Keratinocyte (primary cell): ENCODE measurements around the gene MN1. TPM values are rescaled to one million over a fixed set of nuclear protein-coding genes. Genes with fewer than 3 reads are reported as not detected.

ENCODE experiments used
- DNase-seq: peaks from one replicate; pipeline ENCODE4 v3.0.0-alpha.2; 2011; ENCODE audit warnings: low read depth, missing footprints, low spot score
- FAIRE-seq: peaks from 2 replicates; lab custom pipeline; 2011; peaks lifted over from hg19 to GRCh38; lab: Jason Lieb, UNC
- H2AFZ ChIP-seq: 2 replicates; pipeline ENCODE4 v1.6.0; 2012; ENCODE audit warnings: low read length, control low read depth, inconsistent platforms; ENCODE audit not compliant: control insufficient read depth
- H3K27ac ChIP-seq: 2 replicates; pipeline ENCODE4 v1.5.1; 2011; ENCODE audit warnings: low read length; ENCODE audit not compliant: control insufficient read depth, insufficient read depth
- H3K27me3 ChIP-seq: 3 replicates; pipeline ENCODE4 v1.6.0; 2011; ENCODE audit warnings: low read length; ENCODE audit not compliant: control insufficient read depth, insufficient read depth; ENCODE audit errors: extremely low read depth
- H3K36me3 ChIP-seq, 2 experiments: 2 replicates in 1 of 2; 3 replicates in 1 of 2; pipeline ENCODE4 v1.5.1; 2011; ENCODE audit warnings: low read length in 2 of 2, mild to moderate bottlenecking in 1 of 2; ENCODE audit not compliant: control insufficient read depth in 2 of 2, insufficient read depth in 2 of 2; ENCODE audit errors: extremely low read depth in 1 of 2
- H3K4me1 ChIP-seq: 3 replicates; pipeline ENCODE4 v1.5.1; 2011; ENCODE audit warnings: low read length; ENCODE audit not compliant: control insufficient read depth, insufficient read depth; ENCODE audit errors: extremely low read depth
- H3K4me2 ChIP-seq: 3 replicates; pipeline ENCODE4 v1.6.0; 2011; ENCODE audit warnings: low read depth, low read length; ENCODE audit not compliant: control insufficient read depth, insufficient read depth; ENCODE audit errors: extremely low read depth
- H3K4me3 ChIP-seq, 3 experiments: fragments of 200-600 bp in 1 of 3; sonication (generic) in 1 of 3; 2 replicates in 2 of 3; 3 replicates in 1 of 3; pipeline ENCODE4 v1.5.1; 2011 to 2016; ENCODE audit warnings: low read length in 3 of 3, mild to moderate bottlenecking in 3 of 3, control low read depth in 2 of 3, inconsistent platforms in 1 of 3, low read depth in 1 of 3, mixed read lengths in 1 of 3, mixed run types in 1 of 3, moderate library complexity in 1 of 3; ENCODE audit not compliant: control insufficient read depth in 2 of 3, insufficient read depth in 2 of 3; ENCODE audit errors: extremely low read depth in 1 of 3
- H3K79me2 ChIP-seq: 2 replicates; pipeline ENCODE4 v1.6.0; 2012; ENCODE audit warnings: low read length; ENCODE audit not compliant: control insufficient read depth, insufficient read depth
- H3K9ac ChIP-seq: 3 replicates; pipeline ENCODE4 v1.6.0; 2011; ENCODE audit warnings: low read length; ENCODE audit not compliant: control insufficient read depth, insufficient read depth; ENCODE audit errors: extremely low read depth
- H3K9me1 ChIP-seq: 3 replicates; pipeline ENCODE4 v1.6.0; 2011; ENCODE audit warnings: low read length; ENCODE audit not compliant: control insufficient read depth, insufficient read depth; ENCODE audit errors: extremely low read depth
- H3K9me3 ChIP-seq: 2 replicates; pipeline ENCODE4 v1.5.1; 2012; ENCODE audit warnings: low read depth, low read length; ENCODE audit not compliant: control insufficient read depth
- H4K20me1 ChIP-seq: 3 replicates; pipeline ENCODE4 v1.6.0; 2011; ENCODE audit warnings: low read length; ENCODE audit not compliant: control insufficient read depth, insufficient read depth; ENCODE audit errors: extremely low read depth
- CTCF ChIP-seq, 3 experiments: IDR thresholded peaks in 1 of 3; conservative IDR thresholded peaks in 1 of 3; optimal IDR thresholded peaks in 1 of 3; 2 replicates in 2 of 3; 3 replicates in 1 of 3; pipeline versions ENCODE3 to v1.5.1; 2011; ENCODE audit warnings: low read length in 3 of 3, mild to moderate bottlenecking in 3 of 3, moderate library complexity in 2 of 3, control low read depth in 1 of 3, inconsistent platforms in 1 of 3; ENCODE audit not compliant: insufficient read depth in 2 of 3; ENCODE audit errors: extremely low read depth in 1 of 3
- EZH2 ChIP-seq: IDR thresholded peaks from one replicate; pipeline ENCODE4 v1.6.1; 2012; ENCODE audit warnings: inconsistent platforms, mild to moderate bottlenecking, low read length, moderate library complexity
- dilution Hi-C: fragments of 300-500 bp; cut with MboI; formaldehyde crosslinking; loops from one replicate; pipeline ENCODE4 v1.7.0; 2020; ENCODE audit warnings: low sequenced_read_pairs; ENCODE audit not compliant: extremely low pct_ligation_motif_present
- polyA plus RNA-seq, 5 experiments: library from polyadenylated mRNA; depleted of rRNA in 3 of 5; stranded (reverse) in 3 of 5; stranded (forward) in 1 of 5; unstranded in 1 of 5; fragments of >200 nt; gene quantifications; 1 replicate in 1 of 5; 2 replicates in 3 of 5; 3 replicates in 1 of 5; pipeline versions ENCODE4 v1.2.1 to v1.2.3, GENCODE V29; 2011 to 2012; ENCODE audit warnings: missing spikeins in 2 of 5, low read depth in 1 of 5, low replicate concordance in 1 of 5

The MN1 gene
- polyA plus RNA-seq, 1 donor (not counting 4 experiments of a cell fraction or from before 2014, with no cell fraction given) = 2.2 TPM

GRCh38 chr22:27842201-27842600 is 40.6 kb upstream of the MN1 start:
- peaks cover 5 to 10% of the 10 kb centered on the region in 2 experiments for H3K36me3 ChIP-seq
- H2AFZ ChIP-seq = no peak overlapping the region
- no peak overlapping the region for H3K4me2 ChIP-seq
- no peaks in the 10 kb centered on the region for H3K79me2 ChIP-seq
- DNase-seq = no peak
- H3K27ac ChIP-seq = no peak overlapping the region
- no peak for FAIRE-seq
- TF ChIP-seq CTCF (optimal IDR thresholded peaks at IDR 0.05 in 1 of 3, IDR thresholded peaks at IDR 0.05 in 1 of 3, conservative IDR thresholded peaks at IDR 0.05 in 1 of 3; ENCODE audit: extremely low read depth in 1 of 3, insufficient read depth in 2 of 3, low read length in 3 of 3) (no peak), EZH2 (no peak)
- H3K9me1 ChIP-seq = no peaks in the 10 kb centered on the region
- H3K4me1 ChIP-seq = no peaks in the 10 kb centered on the region
- H3K4me3 ChIP-seq = no peak overlapping the region
- no peak overlapping the region for H3K9ac ChIP-seq
- no peaks in the 10 kb centered on the region for H4K20me1 ChIP-seq
- dilution Hi-C loops = no loop called here
- no peaks in the 10 kb centered on the region for H3K27me3 ChIP-seq
- H3K9me3 ChIP-seq = no peaks in the 10 kb centered on the region

- H3K27ac ChIP-seq = no peak overlapping the region
- dilution Hi-C loops = no loop called here
- TF ChIP-seq EZH2 (no peak), CTCF (optimal IDR thresholded peaks at IDR 0.05 in 1 of 3, IDR thresholded peaks at IDR 0.05 in 1 of 3, conservative IDR thresholded peaks at IDR 0.05 in 1 of 3; ENCODE audit: extremely low read depth in 1 of 3, insufficient read depth in 2 of 3, low read length in 3 of 3) (no peak)
- FAIRE-seq (no peak), DNase-seq (no peak)
- H3K9me3 ChIP-seq = no peaks in the 10 kb centered on the region
- H3K9ac ChIP-seq = no peak overlapping the region
- H3K79me2 ChIP-seq = no peaks in the 10 kb centered on the region
- H3K4me2 ChIP-seq = no peak overlapping the region
- H3K4me1 ChIP-seq = no peaks in the 10 kb centered on the region
- no peaks in the 10 kb centered on the region for H4K20me1 ChIP-seq
- H3K27me3 ChIP-seq = no peaks in the 10 kb centered on the region
- no peaks in the 10 kb centered on the region for H3K9me1 ChIP-seq
- no peak overlapping the region for H3K4me3 ChIP-seq
- H3K36me3 ChIP-seq = peaks cover 0 to 4% of the 10 kb centered on the region in 2 experiments
- no peak overlapping the region for H2AFZ ChIP-seq
These were observed 38.9 kb upstream of the MN1 start for GRCh38 chr22:27840436-27840835.
